Measurements from ENCODE around the gene CFAP92. TPM values are rescaled to one million over a fixed set of nuclear protein-coding genes. Genes with fewer than 3 reads are reported as not detected.

Gene CFAP92
- total RNA-seq, 4 donors from 2014 or later = 1.5 to 2.4 (median 1.7) TPM; not detected in 1

DNA sequence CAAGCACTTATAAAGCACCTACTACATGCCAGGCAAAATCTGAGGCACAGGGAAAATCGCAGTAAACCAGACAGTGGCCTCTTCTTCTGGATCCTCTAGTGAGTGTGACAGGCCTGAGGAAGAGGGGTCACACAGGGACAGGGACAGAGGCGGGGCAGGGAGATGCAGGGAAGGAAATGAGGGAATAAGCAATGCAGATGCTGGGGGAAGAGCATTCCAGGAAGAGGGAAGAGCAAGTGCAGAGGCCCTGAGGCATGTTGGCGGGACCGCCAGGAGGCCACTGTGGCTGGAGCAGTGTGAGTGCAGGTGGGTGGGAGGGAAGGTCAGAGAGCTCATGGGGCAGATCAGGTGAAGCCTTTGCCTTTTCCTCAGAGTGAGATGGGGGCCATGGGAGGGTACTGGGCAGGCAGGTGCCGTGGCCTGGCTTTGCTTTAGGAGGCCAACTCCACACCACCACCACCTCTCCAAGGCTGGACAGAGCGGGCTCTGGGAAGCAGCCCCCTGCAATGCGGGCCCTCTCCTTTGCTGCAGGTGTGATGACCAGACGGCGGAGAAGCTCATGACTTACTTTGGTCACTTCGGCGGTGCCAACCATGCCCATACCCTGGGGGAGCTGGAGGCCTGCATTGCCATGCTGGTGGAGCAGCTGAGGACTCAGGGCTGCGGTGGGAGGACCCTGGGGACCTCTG lies 39.9 kb upstream of the CFAP92 start:
- no peaks in the 10 kb centered on the region for H3K9me3 ChIP-seq
- H3K36me3 ChIP-seq = no peaks in the 10 kb centered on the region
- TF ChIP-seq, protein P1, sequence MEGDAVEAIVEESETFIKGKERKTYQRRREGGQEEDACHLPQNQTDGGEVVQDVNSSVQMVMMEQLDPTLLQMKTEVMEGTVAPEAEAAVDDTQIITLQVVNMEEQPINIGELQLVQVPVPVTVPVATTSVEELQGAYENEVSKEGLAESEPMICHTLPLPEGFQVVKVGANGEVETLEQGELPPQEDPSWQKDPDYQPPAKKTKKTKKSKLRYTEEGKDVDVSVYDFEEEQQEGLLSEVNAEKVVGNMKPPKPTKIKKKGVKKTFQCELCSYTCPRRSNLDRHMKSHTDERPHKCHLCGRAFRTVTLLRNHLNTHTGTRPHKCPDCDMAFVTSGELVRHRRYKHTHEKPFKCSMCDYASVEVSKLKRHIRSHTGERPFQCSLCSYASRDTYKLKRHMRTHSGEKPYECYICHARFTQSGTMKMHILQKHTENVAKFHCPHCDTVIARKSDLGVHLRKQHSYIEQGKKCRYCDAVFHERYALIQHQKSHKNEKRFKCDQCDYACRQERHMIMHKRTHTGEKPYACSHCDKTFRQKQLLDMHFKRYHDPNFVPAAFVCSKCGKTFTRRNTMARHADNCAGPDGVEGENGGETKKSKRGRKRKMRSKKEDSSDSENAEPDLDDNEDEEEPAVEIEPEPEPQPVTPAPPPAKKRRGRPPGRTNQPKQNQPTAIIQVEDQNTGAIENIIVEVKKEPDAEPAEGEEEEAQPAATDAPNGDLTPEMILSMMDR (IDR thresholded peaks at IDR 0.05) = no peak
- no peak for TF ChIP-seq POLR2A (IDR thresholded peaks at IDR 0.05)
- no peak for DNase-seq
- no peak overlapping the region for H3K4me3 ChIP-seq
- H3K27ac ChIP-seq = no peak overlapping the region
- no peaks in the 10 kb centered on the region for H3K27me3 ChIP-seq
- H3K4me1 ChIP-seq = no peaks in the 10 kb centered on the region

- H3K27ac ChIP-seq = no peak overlapping the region
- TF ChIP-seq POLR2A (IDR thresholded peaks at IDR 0.05) = no peak
- no peaks in the 10 kb centered on the region for H3K9me3 ChIP-seq
- H3K27me3 ChIP-seq = no peaks in the 10 kb centered on the region
- no peak for DNase-seq
- no peaks in the 10 kb centered on the region for H3K4me1 ChIP-seq
- H3K4me3 ChIP-seq = no peak overlapping the region
- H3K36me3 ChIP-seq = no peaks in the 10 kb centered on the region
Measured at GRCh38 chr3:129033151-129033550, 39.3 kb upstream of the CFAP92 start.

- Histone ChIP-seq H3K4me3 (no peak overlapping the region), H3K4me1 (no peaks in the 10 kb centered on the region), H3K27me3 (no peaks in the 10 kb centered on the region), H3K27ac (no peak overlapping the region), H3K36me3 (no peaks in the 10 kb centered on the region), H3K9me3 (no peaks in the 10 kb centered on the region)
- no peak for DNase-seq
- TF ChIP-seq POLR2A (IDR thresholded peaks at IDR 0.05) = no peak
- TF ChIP-seq, protein P1 (IDR thresholded peaks at IDR 0.05) = no peak
Measured at GRCh38 chr3:129032716-129033115, 38.8 kb upstream of the CFAP92 start.

DNA sequence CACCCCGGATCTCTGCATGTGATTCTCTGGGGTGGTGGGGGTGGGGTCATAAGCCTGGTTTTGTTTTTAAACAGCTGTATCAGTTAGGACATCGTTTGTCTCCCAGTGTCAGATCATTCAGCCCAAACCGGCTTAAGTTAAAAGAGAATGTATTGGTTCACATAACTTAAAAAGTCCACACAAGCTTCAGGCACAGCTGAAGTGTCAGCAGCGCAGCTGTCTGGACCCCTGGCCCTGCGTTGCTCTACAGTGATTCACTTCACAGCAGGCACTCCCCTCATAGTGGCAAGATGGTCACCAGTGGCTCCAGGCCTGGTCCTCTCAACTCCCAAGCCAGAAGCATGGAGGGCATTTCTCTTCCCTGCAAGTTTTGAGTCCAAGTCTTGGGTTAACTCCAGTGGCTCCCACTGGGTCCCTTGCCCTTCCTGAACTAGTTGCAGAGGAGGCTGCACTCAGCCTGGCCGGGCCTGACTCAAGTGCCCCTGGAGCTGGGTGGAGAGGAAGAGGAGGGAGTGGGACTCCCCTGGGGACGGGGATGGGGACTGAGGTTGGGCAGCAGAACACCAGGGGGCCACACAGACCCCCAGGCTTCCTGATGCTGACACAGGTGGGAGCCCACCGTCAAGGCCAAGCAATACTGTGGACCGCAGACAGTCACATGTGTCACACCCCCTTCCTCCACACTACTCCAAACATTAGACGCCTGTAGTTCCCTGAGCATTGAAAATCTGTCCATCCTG lies 37.8 kb upstream of the CFAP92 start:
- H3K27me3 ChIP-seq = no peaks in the 10 kb centered on the region
- H3K9me3 ChIP-seq = no peaks in the 10 kb centered on the region
- no peak for TF ChIP-seq POLR2A (IDR thresholded peaks at IDR 0.05)
- TF ChIP-seq, protein P1 (IDR thresholded peaks at IDR 0.05) = no peak
- peaks cover 0 to 8% (median 5%) of the 10 kb centered on the region in 4 donors for H3K4me1 ChIP-seq
- H3K36me3 ChIP-seq = no peaks in the 10 kb centered on the region
- DNase-seq = no peak
- H3K4me3 ChIP-seq = no peak overlapping the region
- no peak overlapping the region for H3K27ac ChIP-seq

DNA sequence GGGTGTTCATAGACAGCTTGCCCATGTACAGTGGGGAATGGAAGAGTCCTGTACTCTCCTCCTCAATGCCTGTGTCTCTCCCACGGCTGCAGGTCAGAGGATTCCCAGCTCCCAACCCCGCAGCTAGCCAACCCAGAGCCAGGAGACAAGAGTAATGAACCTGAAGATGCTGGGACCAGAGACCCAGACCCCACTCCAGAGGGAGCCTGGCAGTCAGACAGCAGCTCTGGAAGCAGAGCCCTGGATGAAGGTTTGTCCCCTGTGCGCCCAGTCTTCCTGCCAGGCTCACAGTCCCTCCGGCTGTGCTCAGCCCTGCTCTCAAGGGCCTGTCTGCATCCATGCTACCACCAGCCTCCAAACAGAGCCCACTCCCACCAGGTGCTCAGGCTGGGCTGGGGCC lies 36.7 kb upstream of the CFAP92 start:
- TF ChIP-seq, protein P1 (IDR thresholded peaks at IDR 0.05) = no peak
- TF ChIP-seq POLR2A (IDR thresholded peaks at IDR 0.05) = no peak
- H3K4me1 ChIP-seq = peaks cover 0 to 19% (median 7%) of the 10 kb centered on the region in 4 donors
- no peaks in the 10 kb centered on the region for H3K36me3 ChIP-seq
- DNase-seq = no peak
- no peak overlapping the region for H3K27ac ChIP-seq
- H3K27me3 ChIP-seq = no peaks in the 10 kb centered on the region
- H3K4me3 ChIP-seq = no peak overlapping the region
- H3K9me3 ChIP-seq = no peaks in the 10 kb centered on the region

- H3K4me1 ChIP-seq = peaks cover 0 to 29% (median 7%) of the 10 kb centered on the region in 4 donors
Measured at GRCh38 chr3:129028866-129029265, 35.0 kb upstream of the CFAP92 start.

More at GRCh38 chr3:129028866-129029265, 35.0 kb upstream of the CFAP92 start:
- H3K27ac ChIP-seq = no peak overlapping the region
- H3K36me3 ChIP-seq = no peaks in the 10 kb centered on the region
- no peak overlapping the region for H3K4me3 ChIP-seq
- TF ChIP-seq, protein P1 (IDR thresholded peaks at IDR 0.05) = no peak
- no peak for TF ChIP-seq POLR2A (IDR thresholded peaks at IDR 0.05)
- DNase-seq = no peak
- H3K9me3 ChIP-seq = no peaks in the 10 kb centered on the region
- H3K27me3 ChIP-seq = no peaks in the 10 kb centered on the region

Measured in Peyer's patch (tissue), 4 donors.